AG09319 (cell line): ENCODE measurements around the gene CIDEA.
A peak's percentile ranks its signal among the peaks of the same experiment; 100 is the strongest.

Source experiments
- DNase-seq: peaks from one replicate; pipeline ENCODE4 v3.0.0-alpha.2; 2010; ENCODE audit warnings: low read depth; ENCODE audit errors: extremely low read depth
- CTCF ChIP-seq: IDR thresholded peaks from 2 replicates; pipeline ENCODE4 v1.5.1; 2011; ENCODE audit warnings: low read depth, mild to moderate bottlenecking, inconsistent platforms, low read length, moderate library complexity

The CIDEA gene

GRCh38 chr18:12309683-12310198 is 55.6 kb downstream of the CIDEA start:
- TF ChIP-seq CTCF: no peak
- no peak for DNase-seq

DNA sequence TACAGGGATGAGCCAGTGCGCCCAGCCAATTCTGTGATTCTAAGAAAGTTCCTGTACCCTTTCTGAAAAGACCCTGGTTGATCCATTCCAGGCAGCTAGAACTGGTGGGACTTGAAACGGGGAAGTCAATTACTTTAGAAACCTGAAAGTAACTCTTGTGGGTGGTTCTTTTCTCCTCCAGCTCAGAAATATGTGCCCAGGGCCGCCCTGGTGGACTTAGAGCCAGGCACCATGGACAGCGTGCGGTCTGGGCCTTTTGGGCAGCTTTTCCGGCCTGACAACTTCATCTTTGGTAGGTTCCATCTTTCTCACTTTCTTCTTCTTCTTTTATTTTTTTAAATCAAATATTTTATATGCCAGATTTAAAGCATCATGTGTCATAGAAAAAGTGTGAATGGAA is 56.6 kb downstream of the CIDEA start:
- DNase-seq: no peak

GRCh38 chr18:12312976-12313375 is 58.8 kb downstream of the CIDEA start:
- peak; percentile 63 for DNase-seq
- TF ChIP-seq CTCF: no peak

More for the DNA sequence above, 56.6 kb downstream of the CIDEA start:
- TF ChIP-seq CTCF: no peak

- DNase-seq: no peak
- TF ChIP-seq CTCF: no peak
These were observed 59.5 kb downstream of the CIDEA start for GRCh38 chr18:12313530-12314245.

- no peak for DNase-seq
- no peak for TF ChIP-seq CTCF
These were observed 60.6 kb downstream of the CIDEA start for GRCh38 chr18:12314591-12315305.

- DNase-seq: no peak
- no peak for TF ChIP-seq CTCF
These were observed 61.3 kb downstream of the CIDEA start for GRCh38 chr18:12315490-12315889.

DNA sequence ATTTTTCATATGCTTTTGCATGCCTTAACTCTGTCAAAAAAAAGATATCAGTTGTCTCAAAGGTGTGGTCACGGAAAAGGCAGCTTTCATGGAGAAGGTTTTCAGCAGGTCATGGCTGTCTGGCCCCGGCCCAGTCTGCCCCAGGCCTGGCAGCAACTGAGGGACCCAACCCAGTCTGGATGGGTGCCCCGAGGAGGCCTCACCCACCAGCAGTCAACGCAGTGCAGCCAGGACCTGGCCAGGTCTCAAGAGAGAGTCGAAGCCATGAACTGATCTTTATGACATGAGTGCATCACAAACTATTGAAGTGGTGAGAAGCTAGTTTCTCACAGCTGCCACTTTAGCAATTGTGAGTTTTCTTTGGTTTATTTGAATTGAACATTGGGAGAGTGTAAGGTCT is 61.8 kb downstream of the CIDEA start:
- no peak for TF ChIP-seq CTCF
- DNase-seq: no peak
